GM19372 (cell line): ENCODE measurements around the gene HSD17B8.

Experiments
- ATAC-seq: cut with Tn5 transposase; IDR thresholded peaks from one replicate; pipeline ENCODE4 v1.9.1; 2021; ENCODE audit warnings: mild to moderate bottlenecking, low read depth, moderate library complexity; ENCODE audit not compliant: unreplicated experiment

Gene HSD17B8

GRCh38 chr6:33204415-33205190 is at the start of gene HSD17B8:
TSS of gene HSD17B8 (plus strand) at chr6:33204655. CDS start at chr6:33204669, 14 bp downstream.
- ATAC-seq, result no peak

GRCh38 chr6:33156561-33156960 is 47.9 kb upstream of the HSD17B8 start:
- ATAC-seq, result no peak

GRCh38 chr6:33156964-33157363 is 47.5 kb upstream of the HSD17B8 start:
- ATAC-seq, result no peak

GRCh38 chr6:33160096-33160495 is 44.4 kb upstream of the HSD17B8 start:
- no peak for ATAC-seq

- no peak for ATAC-seq
Measured at GRCh38 chr6:33160728-33161344, 43.6 kb upstream of the HSD17B8 start.

- no peak for ATAC-seq
Measured at GRCh38 chr6:33161354-33162331, 42.8 kb upstream of the HSD17B8 start.

GRCh38 chr6:33163540-33163939 is 40.9 kb upstream of the HSD17B8 start:
- no peak for ATAC-seq

GRCh38 chr6:33164176-33164575 is 40.3 kb upstream of the HSD17B8 start:
- ATAC-seq, result no peak

- no peak for ATAC-seq
Measured at GRCh38 chr6:33164665-33165373, 39.6 kb upstream of the HSD17B8 start.

- no peak for ATAC-seq
Measured at GRCh38 chr6:33165581-33166258, 38.7 kb upstream of the HSD17B8 start.

- no peak for ATAC-seq
Measured at GRCh38 chr6:33166363-33166762, 38.1 kb upstream of the HSD17B8 start.

GRCh38 chr6:33166811-33167210 is 37.6 kb upstream of the HSD17B8 start:
- no peak for ATAC-seq

GRCh38 chr6:33167374-33168283 is 36.8 kb upstream of the HSD17B8 start:
- no peak for ATAC-seq

- ATAC-seq, result no peak
Measured at GRCh38 chr6:33168284-33168601, 36.2 kb upstream of the HSD17B8 start.

- ATAC-seq, result no peak
Measured at GRCh38 chr6:33168639-33169038, 35.8 kb upstream of the HSD17B8 start.

GRCh38 chr6:33169291-33170175 is 34.9 kb upstream of the HSD17B8 start:
- no peak for ATAC-seq

GRCh38 chr6:33170176-33171015 is 34.1 kb upstream of the HSD17B8 start:
- no peak for ATAC-seq
